NAMALWA (cell line): ENCODE data around the gene KCNAB1.

Experiments used
- DNase-seq: peaks from one replicate; pipeline ENCODE4 v3.0.0-alpha.2; 2015; ENCODE audit warnings: low spot score

Gene KCNAB1

DNA sequence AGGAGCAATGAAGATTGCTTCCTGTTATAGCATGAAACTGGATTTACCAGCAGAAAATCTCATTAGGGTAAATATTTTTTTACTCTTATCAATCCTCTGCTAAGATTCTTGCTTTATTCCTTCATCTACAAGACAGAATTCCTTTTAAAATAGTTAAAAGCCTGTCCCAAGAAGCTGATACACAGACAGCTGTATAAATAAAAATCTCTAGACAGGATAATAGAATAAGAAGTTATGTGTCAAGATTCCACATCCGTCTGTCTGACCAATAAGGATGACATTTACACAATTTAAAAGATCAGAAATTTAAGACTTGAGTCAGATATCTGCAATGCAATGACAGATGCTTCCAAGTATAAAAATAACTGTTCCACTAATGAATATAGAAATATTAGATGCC lies 376.9 kb downstream of the KCNAB1 start:
- no peak for DNase-seq

DNA sequence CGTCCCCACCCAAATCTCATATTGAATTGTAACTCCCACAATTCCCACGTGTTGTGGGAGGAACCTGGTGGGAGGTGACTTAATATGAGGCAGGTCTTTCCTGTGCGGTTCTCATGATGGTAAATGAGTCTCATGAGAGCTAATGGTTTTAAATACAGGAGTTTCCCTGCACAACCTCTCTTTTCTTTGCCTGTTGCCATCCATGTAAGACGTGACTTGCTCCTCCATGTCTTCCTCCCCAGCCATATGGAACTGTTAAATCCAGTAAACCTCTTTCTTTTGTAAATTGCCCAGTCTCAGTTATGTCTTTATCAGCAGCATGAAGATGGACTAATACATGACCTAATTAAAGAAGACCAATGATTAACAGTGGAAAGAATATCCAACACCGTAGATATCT lies 377.9 kb downstream of the KCNAB1 start:
- no peak for DNase-seq

DNA sequence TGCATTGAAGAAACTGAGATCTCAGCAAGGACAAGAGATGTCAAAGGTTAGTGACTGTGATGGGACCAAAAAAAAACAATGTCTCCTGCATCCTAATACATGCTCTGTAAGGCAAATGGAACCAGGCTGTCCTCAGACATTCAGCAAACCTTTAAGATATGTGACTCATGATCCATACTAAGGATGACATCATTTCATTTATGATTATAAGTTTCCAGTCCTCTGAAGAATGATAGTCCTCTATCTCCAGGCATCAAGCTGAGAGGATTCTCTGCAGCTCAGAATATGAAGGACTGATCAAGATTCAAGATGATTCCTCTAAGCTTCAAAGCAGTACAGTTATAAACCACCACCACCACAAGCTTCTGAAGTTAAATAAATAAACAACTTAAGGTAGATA lies 386.9 kb downstream of the KCNAB1 start:
- no peak for DNase-seq

DNA sequence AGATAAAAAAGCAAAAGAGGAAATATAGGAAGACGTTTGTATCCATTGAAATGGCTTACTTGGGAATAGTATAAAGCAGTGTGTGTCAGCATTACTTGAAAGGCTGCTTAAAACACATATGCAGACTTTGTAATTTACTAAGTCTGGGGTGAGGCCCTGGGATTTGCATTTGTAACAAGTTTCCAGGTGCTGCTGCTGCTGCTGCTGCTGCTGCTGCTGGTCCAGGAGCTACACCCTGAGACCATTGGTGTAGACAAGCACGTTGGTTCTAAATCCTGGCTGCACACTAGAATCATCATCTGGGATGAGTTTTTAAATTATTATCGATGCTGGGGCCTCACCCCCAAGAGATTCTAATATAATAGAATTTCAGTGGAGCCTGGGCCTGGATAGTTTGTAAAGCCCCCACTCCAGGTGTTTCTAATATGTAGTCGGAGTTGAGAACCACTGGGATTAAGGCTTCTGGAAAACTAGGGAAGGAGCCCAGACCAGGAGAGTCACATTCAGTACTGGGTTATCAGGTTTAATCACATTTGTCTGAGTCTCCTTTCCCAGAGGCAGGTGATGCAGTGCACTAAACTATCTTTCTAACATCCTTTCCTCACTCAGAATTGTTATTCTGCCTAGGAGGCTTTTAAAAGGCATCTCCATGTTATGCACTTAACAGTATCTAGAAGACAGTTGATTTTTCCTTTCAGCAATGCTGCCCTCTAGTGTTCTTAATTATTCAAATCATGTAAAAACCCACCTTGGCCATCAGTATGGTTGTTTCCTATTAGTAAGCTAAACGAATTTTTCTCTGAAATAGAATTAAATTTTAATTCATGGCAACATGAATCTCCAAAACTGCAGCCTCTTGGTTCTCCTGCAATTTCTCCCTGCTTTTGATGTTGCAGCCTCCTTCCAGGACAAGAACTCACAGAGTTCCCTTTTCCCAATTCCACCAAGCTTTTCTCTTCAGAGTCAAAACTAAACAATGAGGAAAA lies 389.1 kb downstream of the KCNAB1 start:
- DNase-seq: peak; percentile 84

DNA sequence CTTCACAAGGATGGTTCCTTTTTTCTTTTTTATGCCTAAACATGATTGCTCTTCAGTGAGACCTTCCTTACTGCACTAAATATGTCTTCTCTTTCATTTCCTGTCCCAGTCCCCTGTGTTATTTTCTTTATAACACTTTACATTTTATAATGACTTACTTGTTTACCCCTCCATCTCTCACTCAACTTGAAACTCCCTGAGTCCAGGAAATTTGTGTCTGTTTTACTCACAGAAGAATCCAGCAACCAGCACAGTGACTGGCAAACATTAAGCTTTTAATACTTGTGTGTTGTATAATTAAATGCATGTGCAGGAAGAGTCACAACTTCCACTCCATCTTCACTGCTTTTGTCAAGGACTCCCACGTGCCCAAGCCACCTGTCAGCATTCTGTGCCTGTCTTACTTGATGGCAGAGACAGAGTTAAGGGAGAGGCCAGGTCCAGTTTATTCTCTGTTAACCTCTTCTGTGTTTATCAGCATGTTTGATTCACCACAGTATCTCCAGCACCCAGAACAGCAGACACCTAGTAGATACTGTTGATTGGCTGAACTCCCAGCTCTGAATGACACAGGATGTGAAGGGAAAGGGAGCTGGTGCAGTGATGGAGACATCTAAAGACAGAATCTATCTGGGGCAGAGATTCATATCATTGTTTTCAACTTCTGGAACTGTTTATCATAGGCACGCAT lies 391.8 kb downstream of the KCNAB1 start:
- no peak for DNase-seq

DNA sequence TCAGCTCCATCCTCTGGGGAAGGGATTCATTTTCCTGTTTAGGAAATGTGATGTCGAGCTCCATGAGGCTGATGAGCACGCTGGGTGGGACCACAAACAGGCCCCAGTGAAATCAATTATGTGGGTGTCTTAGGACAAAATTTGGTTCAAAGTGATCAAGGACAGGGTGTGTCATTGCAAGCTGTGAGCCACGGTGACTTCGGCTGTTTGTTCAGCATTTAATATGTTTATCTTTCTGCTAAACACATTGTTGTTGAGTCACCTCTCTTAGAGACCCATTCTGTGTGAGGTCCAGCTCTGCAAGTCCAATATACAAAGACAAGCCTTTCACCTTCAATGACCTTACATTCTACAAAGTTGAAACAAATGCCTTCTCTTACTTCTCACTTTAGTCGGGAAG lies 393.2 kb downstream of the KCNAB1 start:
- DNase-seq: no peak

DNA sequence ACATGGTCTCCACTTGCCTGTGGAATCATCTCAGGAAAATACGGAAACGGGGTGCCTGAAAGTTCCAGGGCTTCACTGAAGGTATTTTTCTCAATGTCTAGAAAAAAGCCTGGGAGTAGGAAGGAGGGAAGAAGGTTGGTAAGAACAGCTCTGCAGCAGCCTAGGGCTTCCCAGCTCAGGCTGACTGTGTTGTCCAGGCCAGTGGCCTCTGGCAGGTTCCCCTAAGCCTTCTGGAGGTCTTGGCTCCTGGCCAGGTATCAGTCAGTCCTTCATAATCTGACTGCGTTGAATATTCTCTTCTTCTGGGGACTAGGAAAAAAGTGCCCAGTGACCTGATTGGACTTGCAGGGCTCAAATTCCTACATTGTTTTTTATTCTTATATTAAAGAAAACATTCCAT lies 395.9 kb downstream of the KCNAB1 start:
- no peak for DNase-seq

DNA sequence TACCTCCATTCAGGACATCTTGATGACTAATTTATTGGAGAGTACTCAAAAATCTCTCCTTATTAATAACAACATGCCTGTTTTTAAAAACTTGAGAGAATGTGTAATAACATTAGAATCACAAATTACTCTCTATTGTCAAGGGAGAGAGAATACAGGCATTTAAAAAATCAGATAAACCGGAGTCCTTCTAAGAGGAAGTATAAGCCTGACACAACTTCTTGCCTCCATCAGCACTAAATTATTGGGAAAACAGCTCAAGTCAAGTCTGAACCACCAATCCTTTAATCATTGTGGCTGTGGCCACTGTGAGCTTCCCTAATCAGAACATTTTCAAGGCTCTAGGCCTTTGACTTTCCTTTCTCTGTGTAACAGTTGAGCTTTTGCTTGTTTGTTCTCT lies 396.6 kb downstream of the KCNAB1 start:
- no peak for DNase-seq

DNA sequence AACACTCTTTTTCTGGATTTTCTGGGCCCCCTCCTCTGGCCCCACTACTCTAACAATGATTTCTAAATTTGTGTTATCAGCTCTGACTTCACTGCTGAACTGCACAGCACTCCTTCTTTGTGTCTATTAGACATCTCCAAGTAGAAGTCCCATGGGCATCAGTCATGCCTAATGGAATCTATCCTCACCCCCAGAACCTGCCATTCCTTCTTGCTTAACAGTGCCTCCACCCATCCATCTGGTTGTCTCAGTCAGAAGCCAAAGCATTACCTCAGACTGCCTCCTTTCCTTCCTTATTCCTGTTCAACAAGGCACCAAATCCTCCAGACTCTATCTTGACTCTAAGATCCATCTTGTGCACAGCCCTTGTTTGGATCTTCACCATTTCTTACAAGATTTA lies 398.3 kb downstream of the KCNAB1 start:
- DNase-seq: no peak

DNA sequence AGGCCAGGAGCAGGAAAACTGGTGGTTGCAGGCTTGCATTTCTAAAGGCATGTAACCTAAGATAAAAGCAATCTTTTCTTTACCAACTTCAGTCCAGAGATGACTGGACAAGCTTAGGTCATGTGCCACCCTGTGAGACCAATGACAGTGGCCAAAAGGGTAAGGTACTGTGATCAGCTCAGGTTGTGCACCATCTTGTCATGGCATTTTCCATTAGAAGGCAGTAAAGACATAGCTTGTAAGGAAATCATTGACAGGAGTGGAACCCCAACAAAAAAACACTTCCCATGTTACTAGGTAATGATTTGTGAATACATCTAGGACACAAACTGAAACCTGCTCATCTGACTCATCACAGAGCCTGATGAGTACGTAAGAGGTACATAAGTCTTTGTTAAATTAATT lies 399.4 kb downstream of the KCNAB1 start:
- DNase-seq: no peak

DNA sequence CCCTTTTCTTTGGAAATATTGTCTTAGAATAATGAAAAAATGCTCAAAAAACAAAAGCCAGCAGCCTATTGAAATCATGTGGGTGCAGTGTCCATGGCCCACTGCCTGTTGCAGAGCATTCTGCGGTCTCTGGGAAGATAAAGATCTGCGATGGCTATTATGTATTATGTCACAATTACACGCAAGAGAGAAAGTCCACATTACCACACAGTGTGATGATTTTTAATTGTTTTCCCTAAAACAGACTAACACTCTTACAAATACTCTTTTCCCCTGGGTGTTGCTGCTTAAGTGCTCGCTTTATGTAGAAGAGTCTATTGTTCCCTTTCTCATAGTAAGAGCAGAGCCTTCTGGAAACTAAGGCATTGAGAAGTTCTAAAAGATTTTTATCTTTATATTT lies 402.3 kb downstream of the KCNAB1 start:
- DNase-seq: no peak

DNA sequence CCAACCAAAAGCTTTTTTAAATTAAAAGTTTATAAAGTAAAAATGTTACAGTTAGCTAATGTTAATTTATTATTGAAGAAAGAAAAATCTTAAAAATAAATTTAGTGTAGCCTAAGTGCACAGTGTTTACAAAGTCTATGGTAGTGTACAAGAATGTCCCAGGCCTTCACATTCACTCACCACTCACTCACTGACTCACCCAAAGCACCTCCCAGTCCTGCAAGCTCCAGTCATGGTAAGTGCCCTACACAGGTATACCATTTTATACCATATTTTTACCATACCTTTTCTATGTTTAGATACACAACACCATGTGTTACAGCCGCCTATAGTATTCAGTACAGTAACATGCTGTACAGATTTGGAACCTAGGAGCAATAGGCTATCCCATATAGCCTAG lies 405.4 kb downstream of the KCNAB1 start:
- DNase-seq: no peak

DNA sequence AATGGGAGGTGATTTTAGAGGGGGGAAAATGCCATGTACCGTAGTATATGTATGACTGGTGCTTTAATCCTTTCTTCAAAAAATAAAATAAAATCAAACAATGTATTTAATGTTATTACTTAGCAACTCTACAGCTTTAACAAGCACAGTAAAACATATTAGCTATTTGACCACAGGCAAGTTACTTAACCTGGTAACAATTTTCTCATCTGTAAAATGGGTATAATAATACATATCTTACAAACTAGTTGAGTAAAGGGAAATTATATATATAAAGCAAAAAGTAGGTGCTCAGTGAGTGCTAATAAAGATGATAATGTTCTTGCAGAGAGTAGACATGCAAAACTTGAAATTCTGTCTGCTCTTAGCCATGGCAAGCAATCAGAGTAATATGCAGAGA lies 406.7 kb downstream of the KCNAB1 start:
- DNase-seq: no peak

DNA sequence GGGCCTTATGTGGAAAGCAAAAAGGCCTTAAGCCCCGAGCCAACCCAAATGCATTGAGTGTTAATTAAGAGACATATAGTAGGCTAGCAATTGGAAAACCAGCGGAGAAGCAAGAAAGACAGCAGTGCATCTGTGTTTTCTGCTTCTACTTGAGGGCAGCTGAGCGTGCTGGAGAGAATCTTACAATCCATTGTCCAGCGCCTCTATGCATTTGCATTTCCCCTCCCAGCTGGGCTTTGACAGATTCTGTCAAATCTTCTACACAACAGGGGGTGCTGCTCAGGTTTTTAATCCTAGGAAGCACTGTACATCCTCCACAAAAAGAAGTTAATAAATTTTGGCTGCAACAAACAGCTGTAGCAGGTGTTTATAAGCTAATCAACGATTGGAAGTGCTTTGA lies 410.6 kb downstream of the KCNAB1 start:
- no peak for DNase-seq

DNA sequence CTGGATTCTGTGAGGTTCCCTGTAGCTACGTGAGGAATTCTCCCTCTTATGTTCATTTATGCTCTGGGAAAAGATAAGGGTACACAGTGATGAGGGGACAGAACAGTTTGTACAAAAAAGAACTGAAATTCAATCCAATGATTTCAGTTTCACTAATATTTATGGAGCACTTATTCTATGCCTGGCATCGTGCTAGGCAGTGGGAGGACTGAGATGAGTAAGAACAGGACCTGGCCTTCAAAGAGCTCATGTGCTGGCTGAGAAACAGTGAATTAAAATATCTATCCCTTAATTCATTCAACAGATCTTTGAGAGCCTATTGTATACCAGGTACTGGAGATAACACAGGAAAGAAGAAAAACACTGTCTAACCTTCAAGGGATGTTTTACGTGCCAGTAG lies 412.4 kb downstream of the KCNAB1 start:
- DNase-seq: no peak

DNA sequence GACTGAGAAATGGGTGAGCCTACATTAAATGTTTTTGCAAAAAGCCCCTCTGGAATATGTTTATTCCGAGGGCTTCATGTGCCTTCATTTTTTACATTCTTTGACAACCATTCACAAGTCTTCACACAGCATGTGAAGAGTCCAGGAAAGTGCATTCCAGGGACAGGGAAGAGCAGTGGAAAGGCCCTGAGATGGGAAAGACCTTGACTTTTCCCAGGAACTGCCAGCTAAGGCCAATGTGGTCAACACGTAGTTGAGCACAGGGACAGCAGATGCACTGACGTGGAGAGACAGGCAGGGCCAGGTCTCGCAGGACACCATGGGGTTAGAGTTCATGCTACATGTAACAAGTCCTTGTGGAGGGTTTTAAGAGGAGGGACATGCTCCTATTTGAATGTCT lies 412.8 kb downstream of the KCNAB1 start:
- DNase-seq: no peak

DNA sequence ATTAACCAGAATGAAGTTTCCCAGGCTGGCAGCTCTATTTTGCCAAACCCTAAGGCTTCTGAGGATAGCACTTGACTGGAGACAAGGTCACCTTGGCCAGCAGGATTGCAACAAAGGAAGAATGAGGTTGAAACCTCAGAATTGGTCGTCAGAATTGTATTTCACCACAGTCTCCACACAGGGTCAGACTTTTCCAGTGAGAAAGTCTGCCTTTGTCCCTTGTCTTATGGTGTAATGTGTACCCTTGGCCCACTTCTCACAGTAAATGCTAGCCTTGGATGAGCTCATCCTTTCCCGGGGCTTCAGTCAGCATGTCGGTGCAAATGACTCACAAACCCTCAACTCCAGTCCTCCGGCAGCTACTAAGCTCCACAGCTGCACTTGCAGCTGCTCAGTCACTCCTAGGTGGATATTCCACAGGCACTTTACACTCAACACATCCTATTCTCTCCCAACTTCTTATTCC lies 414.8 kb downstream of the KCNAB1 start:
- peak; percentile 23 for DNase-seq

DNA sequence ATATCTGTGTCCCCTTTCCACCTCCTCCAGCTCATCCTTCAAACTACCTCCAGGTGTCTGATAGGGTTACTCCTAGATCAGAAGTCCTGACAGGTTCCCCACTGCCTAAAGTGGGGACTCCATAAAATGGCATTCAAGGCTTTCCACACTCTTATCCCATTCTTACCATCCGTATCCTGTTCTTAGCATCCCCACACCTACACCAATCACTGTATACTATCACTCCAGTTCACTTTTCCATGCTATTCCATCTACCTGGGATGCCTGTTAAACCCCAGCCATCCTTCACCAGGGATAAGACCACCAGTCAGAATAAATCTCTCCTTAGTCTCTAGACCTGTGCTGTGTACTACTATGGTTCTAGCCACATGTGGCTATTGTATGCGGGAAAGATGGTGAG lies 415.4 kb downstream of the KCNAB1 start:
- DNase-seq: no peak

DNA sequence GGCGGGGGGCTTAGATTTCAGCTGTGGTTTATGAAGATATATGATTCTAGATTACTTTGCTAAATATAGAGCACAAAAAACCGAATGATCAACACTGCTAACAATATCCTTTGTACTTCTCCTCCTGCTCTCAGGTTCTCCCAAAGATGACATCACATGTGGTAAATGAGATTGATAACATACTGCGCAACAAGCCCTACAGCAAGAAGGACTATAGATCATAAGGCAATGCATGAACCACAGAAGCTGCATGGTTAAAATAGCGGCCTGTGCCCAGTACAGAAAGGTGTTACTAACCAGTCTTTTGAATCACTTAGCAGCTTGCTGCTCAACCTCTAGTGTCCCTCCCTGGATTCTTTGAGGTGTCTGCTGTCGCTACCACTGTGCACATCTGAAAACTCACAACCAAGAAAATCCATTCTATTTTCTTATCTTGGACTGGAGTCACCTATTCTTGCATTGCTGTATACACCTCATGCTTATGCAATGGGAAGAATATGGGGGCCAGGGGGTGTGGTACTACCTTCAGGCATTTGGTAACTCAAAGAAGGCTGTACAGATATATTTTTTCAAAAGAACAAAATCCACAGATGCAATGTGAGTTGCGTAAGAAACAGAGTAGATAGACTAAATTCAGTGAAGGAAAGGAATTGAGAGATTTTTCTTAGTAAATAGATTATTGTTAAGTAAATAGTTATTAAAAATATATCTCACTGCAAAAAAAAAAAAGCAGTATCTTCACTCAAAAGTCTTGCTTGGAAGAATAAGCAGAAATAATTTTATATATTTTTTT lies 416.3 kb downstream of the KCNAB1 start:
- no peak for DNase-seq

DNA sequence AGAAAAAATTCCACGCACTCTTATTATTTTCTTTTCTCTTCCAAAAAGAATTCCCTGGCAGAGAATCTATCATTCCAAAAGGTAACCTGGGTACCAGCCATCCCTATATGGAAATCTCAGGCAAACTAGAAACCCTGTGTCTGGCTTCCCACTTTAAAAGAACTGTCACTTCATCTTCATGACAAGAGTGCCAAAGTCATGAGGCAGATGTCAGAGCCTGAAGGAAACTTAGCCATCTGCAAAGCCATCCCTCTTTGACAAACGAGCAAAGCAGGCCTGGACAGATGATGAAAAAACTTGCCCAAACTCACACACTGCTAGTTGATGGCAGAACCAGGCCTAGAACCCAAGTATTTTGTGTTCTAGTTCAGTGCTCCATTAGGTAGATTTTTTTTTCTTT lies 418.7 kb downstream of the KCNAB1 start:
- DNase-seq: no peak

DNA sequence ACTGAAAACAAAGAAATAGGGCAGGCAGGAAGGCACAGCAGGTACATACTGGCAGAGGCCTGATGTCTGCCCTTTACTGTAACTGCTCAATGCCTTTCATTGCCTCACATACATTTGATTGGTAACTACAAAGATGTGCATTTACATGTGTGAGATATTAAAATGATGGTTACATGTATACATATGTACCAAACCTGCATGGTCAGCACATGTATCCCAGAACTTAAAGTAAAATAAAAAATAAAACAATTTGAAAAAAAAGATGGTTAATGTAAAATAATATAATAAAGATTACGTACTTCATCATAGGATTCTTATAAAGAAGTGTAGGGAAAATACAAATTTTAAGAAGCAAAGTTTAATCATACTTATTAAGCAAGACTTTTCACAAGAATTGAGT lies 419.4 kb downstream of the KCNAB1 start:
- DNase-seq: no peak
